Raji (cell line): ENCODE measurements around the gene CEMIP2.

ENCODE experiments used
- POLR2A ChIP-seq: IDR thresholded peaks from 2 replicates; pipeline ENCODE4 v1.6.1; 2011; ENCODE audit warnings: low read depth, low read length, control low read depth; ENCODE audit not compliant: insufficient read depth

Gene CEMIP2

GRCh38 chr9:71768388-71769174 is at the start of gene CEMIP2:
Gene CEMIP2 (minus strand): TSS chr9:71768513. CDS start chr9:71750373, 18,140 bp downstream.
- no peak for TF ChIP-seq POLR2A

DNA sequence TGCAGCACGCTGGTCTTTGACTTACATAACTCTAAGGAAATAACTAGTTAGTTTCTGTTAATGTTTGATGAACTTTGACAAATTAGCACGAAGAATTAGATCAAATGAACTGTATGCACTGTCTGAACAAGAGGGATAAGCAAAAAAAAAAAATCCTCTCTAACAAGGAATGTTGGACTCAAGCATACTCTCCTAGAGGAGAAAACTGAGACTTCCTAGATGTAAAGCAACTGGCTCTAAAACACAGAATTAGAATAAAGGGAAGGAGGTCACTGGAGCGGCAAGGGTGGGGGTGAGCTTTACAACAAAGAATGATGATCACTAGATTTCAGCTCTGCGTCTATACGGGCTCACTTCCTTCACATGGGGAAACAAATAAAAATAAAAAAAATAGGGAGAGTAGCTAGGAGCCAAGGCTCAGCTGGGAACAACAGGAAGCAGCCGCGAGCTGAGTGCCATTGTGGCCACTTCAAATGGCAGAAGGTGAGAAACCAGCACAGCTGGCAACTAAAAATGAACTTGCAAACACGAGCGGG is 48.7 kb upstream of the CEMIP2 start:
- no peak for TF ChIP-seq POLR2A

DNA sequence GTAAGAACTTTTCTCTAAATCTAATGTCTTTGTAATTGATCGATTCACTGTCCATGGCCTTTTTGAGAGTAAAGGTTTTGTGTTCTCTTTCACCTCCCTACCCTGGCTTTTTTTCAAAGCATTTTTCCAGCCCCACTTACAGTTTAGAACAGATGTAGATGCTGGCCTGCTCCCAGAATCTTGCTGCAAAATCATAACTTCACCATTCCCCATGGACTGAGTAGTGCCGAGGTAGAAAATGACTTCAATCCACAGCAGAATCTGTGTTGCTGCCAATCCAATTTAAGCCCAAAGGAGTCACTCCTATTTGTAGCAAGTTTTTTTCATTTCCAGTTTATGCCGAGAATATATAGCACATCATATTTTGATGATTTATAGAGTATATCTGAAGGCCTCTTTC is 46.5 kb upstream of the CEMIP2 start:
- TF ChIP-seq POLR2A = no peak

DNA sequence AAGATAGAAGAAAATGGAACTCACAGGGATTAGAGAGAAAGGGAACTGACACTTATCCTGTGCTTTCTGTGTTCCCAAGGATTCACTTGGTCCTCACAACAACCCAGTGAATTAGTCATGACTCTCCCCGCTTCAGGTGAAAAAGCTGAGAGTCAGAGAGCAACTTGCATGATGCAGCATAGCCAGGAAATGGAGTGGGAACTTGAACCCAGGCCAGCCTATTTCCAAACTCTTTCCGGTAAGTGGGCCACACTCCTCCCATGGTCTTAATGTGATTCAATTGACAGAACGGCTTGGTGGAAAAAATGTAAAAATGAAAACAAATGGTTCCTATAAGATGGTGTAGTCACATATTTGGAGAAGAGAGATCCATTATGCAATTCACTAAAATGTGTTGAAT is 45.9 kb upstream of the CEMIP2 start:
- TF ChIP-seq POLR2A = no peak

- TF ChIP-seq POLR2A = no peak
Measured at GRCh38 chr9:71812385-71812784, 44.1 kb upstream of the CEMIP2 start.

DNA sequence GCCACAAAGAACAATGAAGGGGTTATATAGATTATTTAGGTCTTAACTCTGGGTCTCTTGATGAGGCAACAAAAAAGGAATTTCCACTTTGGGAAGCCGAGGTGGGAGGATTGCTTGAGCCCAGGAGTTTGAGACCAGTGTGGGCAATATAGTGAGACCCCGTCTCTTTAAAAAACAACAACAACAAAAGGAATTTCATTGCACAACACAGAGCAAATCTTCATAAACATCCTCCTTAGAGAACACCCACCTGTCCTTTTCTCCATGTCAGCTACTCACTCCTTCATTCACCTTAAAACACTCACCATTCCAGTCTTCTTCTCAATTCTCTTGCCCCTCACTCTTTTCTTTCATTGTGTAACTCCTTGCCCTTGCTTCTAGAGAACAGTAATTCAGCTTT is 39.8 kb upstream of the CEMIP2 start:
- no peak for TF ChIP-seq POLR2A

DNA sequence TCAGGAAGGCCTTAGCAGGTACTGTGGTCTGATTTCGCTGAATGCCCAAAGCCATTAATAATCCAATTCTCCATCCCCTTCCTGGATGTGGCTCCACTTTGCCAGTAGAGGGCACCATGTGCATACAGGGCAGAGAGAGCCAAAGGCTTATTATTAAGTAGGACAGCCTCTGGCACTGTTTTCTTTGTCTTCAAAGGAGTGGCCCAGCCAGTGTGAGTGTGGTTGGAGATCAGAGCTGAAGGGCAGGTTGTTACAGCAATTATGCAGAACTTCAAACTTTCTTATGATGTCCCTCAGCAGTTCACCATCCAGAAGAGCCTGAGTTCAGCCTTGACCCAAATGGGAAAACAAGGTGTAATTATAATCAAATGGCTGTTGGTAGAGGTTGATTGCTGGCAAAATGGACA is 38.6 kb upstream of the CEMIP2 start:
- TF ChIP-seq POLR2A = no peak

- no peak for TF ChIP-seq POLR2A
Measured at GRCh38 chr9:71801826-71802225, 33.5 kb upstream of the CEMIP2 start.

DNA sequence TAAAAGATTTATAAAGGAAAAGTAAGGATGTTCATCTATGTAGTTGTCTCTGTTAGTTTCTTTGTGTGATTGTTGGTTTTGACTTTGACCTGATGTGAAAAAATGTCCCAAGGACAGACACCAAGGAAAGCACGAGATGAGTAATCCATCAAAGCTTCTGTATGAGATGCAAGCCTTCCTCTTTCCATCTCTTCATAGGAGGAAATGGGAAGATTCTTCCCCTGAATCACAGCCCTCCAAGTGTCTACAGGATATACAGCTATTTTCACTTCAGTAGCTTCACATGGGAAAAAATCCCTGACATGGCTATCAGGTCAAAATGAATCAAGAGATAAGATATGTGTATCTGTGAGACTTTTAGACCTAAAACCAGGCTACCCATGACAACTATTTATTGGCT is 29.0 kb upstream of the CEMIP2 start:
- no peak for TF ChIP-seq POLR2A

- no peak for TF ChIP-seq POLR2A
Measured at GRCh38 chr9:71796100-71796767, 27.9 kb upstream of the CEMIP2 start.

- no peak for TF ChIP-seq POLR2A
Measured at GRCh38 chr9:71795097-71795813, 26.9 kb upstream of the CEMIP2 start.

GRCh38 chr9:71793386-71794105 is 25.2 kb upstream of the CEMIP2 start:
- no peak for TF ChIP-seq POLR2A

GRCh38 chr9:71791875-71792274 is 23.6 kb upstream of the CEMIP2 start:
- no peak for TF ChIP-seq POLR2A

- TF ChIP-seq POLR2A = no peak
Measured at GRCh38 chr9:71790296-71790695, 22.0 kb upstream of the CEMIP2 start.

GRCh38 chr9:71783120-71783523 is 14.8 kb upstream of the CEMIP2 start:
- no peak for TF ChIP-seq POLR2A

- TF ChIP-seq POLR2A = no peak
Measured at GRCh38 chr9:71781391-71781790, 13.1 kb upstream of the CEMIP2 start.

DNA sequence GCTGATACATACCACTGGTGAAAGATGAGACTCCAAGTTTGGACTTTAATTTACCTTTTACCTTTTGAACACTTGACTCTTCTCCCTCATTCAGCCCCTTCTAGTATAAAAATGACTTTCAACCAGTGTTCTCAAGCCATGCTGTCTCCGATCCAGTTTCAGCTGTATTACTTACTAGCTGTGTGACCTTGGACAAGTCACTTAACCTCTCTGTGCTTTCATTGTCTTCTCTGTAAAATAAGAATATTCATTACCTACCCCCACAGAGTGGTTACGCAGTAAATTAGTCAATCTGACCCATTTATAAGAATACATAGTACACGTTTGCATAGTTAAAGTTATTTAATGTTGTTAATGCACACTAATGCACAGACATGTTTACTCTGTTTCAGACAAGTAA is 12.6 kb upstream of the CEMIP2 start:
- TF ChIP-seq POLR2A = no peak
